Lower leg skin (tissue), 4 donors: ENCODE measurements around the gene ALPG. TPM values are rescaled to one million over a fixed set of nuclear protein-coding genes. Genes with fewer than 3 reads are reported as not detected.

ENCODE experiments used
- DNase-seq, 2 donors: peaks; one replicate each; pipeline ENCODE4 v3.0.0-alpha.2; 2019; ENCODE audit warnings: low spot score in 2 of 2
- H3K4me3 ChIP-seq: fragments of 200-600 bp; sonication (generic); 2 replicates; pipeline ENCODE4 v1.5.1; 2017; ENCODE audit warnings: mild to moderate bottlenecking, low read depth; ENCODE audit not compliant: poor library complexity, severe bottlenecking
- POLR2A ChIP-seq, 2 donors: fragments of 450-650 bp; IDR thresholded peaks; one replicate each; pipeline ENCODE4 v1.6.1; 2016 to 2017; ENCODE audit warnings: antibody characterized with exemption in 2 of 2, mild to moderate bottlenecking in 1 of 2, moderate library complexity in 1 of 2
- WGBS, 2 donors: methylation state at CpG; one replicate each; pipeline ENCODE4 v1.1.5; 2018; 5-methylcytosine and 5-hydroxymethylcytosine counted together
- intact Hi-C: fragments of 100-400 bp; cut with DNase I; formaldehyde crosslinking; loops from one replicate; pipeline ENCODE4 v1.15.0; 2023; ENCODE audit warnings: low total_unique reads
- total RNA-seq, 4 donors: library from RNA; depleted of rRNA; stranded (reverse); fragments of >200 nt; gene quantifications; one replicate each; pipeline ENCODE4 v1.1.0, GENCODE V29; 2016
- TF ChIP-seq, protein P1 (sequence below), 3 donors: fragments of 450-650 bp; IDR thresholded peaks; one replicate each; pipeline ENCODE4 v1.5.1; 2016; ENCODE audit warnings: antibody characterized with exemption in 3 of 3, mild to moderate bottlenecking in 3 of 3, moderate library complexity in 2 of 3

ALPG gene
- total RNA-seq, 4 donors from 2014 or later = not detected

DNA sequence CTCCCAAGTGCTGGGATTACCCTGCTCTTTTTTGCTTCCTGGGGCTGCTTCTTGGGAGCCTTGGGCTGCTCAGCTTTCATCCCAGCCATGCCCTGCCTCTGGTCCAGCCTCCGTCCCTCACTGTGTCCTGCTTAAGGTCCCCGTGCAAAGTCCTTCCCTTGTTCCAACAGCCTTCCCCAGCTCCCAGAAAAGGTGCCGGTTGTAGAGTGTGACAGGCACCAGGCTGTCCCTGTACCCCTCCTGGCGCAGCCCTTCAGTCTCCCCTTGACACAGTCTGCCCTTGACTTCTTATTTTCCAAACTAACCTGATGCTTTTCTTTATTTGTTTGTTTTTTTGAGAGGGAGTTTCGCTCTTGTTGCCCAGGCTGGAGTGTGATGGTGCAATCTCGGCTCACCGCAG, 29.2 kb downstream of the ALPG start:
- no peak overlapping the region for H3K4me3 ChIP-seq
- TF ChIP-seq, protein P1, sequence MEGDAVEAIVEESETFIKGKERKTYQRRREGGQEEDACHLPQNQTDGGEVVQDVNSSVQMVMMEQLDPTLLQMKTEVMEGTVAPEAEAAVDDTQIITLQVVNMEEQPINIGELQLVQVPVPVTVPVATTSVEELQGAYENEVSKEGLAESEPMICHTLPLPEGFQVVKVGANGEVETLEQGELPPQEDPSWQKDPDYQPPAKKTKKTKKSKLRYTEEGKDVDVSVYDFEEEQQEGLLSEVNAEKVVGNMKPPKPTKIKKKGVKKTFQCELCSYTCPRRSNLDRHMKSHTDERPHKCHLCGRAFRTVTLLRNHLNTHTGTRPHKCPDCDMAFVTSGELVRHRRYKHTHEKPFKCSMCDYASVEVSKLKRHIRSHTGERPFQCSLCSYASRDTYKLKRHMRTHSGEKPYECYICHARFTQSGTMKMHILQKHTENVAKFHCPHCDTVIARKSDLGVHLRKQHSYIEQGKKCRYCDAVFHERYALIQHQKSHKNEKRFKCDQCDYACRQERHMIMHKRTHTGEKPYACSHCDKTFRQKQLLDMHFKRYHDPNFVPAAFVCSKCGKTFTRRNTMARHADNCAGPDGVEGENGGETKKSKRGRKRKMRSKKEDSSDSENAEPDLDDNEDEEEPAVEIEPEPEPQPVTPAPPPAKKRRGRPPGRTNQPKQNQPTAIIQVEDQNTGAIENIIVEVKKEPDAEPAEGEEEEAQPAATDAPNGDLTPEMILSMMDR (IDR thresholded peaks at IDR 0.05) = no peak
- no peak for TF ChIP-seq POLR2A (IDR thresholded peaks at IDR 0.05)
- intact Hi-C loops = no loop called here
- no peak for DNase-seq
- WGBS, 2 donors = 89 to 91% methylated on average over 7 of the region's 7 CpGs

DNA sequence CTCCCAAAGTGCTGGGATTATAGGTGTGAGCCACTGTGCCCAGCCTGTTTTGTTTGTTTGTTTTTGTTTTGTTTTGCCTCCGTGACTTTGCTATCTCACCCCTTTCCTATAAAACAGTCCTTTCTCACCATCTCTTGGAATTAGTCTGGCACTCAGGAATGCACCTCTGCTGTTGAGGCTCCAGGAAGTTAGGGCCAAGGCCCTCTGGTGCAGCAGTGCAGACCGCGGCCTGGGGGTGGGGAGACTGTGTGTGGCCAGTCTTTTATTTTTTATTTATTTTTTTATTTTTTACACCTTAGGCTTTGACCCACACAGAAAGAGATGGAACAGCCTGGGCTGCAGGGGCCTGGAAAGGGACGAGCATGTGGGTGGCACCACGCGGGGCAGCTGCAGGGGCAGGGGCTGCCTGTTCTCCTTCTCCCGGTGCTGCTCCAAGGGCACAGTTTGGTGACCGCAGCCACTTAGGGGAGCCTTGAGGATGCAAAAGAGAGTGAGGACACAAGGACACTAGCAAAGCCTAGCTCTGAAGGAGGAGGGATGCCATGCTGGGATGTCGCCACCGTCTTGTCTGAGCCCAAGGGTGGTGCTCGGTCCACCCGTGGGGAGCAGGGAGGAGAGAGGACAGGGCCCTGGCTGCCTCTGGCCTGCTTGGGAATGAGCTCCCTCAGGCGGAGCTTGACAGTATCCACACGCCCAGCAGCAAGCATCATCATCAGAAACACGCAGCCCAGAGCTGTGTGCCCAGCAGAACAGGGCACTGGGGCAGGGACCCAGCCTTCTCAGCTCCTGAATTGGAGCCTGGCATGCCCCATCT, 29.9 kb downstream of the ALPG start:
- 83% methylated on average over 15 of the region's 15 CpGs for WGBS, 2 donors
- DNase-seq = no peak
- TF ChIP-seq, protein P1 (IDR thresholded peaks at IDR 0.05) = no peak
- no peak for TF ChIP-seq POLR2A (IDR thresholded peaks at IDR 0.05)
- no peak overlapping the region for H3K4me3 ChIP-seq
- intact Hi-C loops = no loop called here

DNA sequence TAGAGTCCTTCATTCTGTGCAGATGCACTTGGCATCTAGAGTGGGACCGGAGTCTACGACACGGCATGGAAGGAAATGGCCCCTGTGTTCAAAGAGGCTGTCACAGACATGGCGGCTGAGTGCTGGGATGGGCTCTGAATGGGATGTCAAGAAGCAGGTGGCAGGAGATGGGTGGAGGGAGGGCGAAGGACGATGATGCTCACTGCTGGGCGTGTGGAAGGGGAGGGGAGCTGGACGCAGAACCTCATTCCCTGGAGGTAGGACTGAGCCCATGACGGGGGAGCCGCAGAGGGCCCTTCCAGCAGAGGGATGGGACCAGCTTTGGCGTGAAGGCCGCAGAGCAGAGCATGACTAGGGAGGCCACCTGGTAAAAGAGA, 30.5 kb downstream of the ALPG start:
- intact Hi-C loops = no loop called here
- TF ChIP-seq, protein P1 (IDR thresholded peaks at IDR 0.05) = no peak
- TF ChIP-seq POLR2A (IDR thresholded peaks at IDR 0.05) = no peak
- H3K4me3 ChIP-seq = no peak overlapping the region
- WGBS, 2 donors = 82 to 89% methylated on average over 12 of the region's 12 CpGs
- peak in 1 of 2 donors; percentile 78 for DNase-seq

DNA sequence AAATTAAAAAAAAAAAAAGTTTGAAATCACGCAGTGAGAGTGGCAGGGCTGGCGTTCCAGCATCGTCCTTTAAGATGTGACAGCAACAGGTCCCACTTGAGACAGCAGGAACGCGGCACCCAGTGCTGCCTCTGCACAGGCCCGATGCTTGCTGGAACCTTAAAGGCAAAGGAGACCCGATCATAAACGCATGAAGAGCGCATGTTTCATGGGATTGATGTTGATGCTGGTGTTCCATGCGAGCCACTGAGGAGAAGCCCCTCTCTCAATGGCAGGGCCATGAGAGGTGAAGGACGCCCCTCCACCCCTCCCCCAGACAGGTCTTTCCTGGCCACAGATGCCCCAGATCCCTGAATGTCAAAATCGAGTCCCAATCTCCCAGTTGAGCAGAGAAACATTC, 31.4 kb downstream of the ALPG start:
- WGBS, 2 donors = 80 to 84% methylated on average over 12 of the region's 12 CpGs
- intact Hi-C loops = no loop called here
- no peak for DNase-seq
- H3K4me3 ChIP-seq = no peak overlapping the region
- TF ChIP-seq, protein P1 (IDR thresholded peaks at IDR 0.05) = no peak
- TF ChIP-seq POLR2A (IDR thresholded peaks at IDR 0.05) = no peak

DNA sequence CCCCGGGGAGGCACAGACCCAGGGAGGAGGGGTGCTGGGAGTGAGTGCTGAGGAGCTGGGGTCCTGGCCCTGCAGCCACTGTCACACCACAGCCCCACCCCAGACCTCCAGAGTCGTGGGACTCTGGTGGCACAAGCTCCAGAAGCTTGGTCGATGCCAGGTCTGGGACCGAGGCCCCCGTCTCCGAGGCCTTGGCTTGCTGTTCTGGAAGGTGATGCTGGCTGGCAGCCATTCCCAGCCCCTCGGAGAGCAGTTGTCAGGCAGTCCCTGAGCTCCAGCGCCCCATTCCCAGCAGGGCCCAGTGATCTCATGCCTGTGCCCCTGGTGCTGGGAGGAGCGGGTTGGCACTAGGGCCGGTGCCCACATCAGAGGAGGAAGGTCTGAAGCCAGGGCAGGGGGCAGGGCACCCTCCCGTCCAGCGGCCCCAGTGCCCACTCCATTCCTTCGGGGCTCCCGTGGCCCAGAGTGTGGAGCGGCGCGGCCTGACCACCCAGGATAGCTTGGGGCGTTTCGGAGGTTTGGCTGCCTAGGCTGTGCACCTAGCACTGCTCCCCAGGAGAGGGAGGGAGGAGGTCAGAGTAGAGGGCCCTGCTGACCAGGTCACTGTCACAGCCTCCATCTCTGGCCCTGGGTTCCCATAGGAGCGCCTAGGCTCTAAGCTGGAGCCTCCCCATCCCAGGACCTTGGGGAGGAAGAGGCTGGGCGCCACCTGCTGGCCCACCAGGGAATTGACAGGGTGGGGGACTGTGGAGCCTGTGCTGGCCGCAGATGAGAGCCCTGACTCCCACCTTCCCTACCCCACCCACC, 32.5 kb downstream of the ALPG start:
- no peak overlapping the region for H3K4me3 ChIP-seq
- WGBS, 2 donors = 65 to 81% methylated on average over 18 to 21 of the region's 22 CpGs
- no peak for DNase-seq
- intact Hi-C loops = no loop called here
- no peak for TF ChIP-seq POLR2A (IDR thresholded peaks at IDR 0.05)
- TF ChIP-seq, protein P1 (IDR thresholded peaks at IDR 0.05) = no peak
